ENCODE results near the gene REM2. TPM values are rescaled to one million over a fixed set of nuclear protein-coding genes. Genes with fewer than 3 reads are reported as not detected.

The REM2 gene
- total RNA-seq, 2 experiments from 2014 or later: 0.20 to 0.27 TPM

DNA sequence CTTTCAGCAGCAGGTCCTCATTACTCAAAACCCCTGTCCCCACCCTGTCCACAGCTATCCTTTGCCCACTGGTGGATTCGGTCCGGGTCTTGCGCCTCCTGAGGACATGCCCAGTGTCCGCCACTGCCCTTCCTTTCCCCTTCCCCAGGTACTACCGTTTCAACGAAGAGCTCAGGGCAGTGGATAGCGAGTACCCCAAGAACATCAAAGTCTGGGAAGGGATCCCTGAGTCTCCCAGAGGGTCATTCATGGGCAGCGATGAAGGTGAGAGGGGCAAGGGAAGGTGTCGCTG is 38.0 kb upstream of the REM2 start:
- Mint-ChIP-seq H3K9me3 (no peaks in the 10 kb centered on the region), H3K4me1 (ENCODE audit: low read depth) (no peaks in the 10 kb centered on the region), H3K27me3 (peaks cover 14% of the 10 kb centered on the region), H3K4me3 (no peak overlapping the region), H3K36me3 (ENCODE audit: low read depth) (no peaks in the 10 kb centered on the region), H3K27ac (no peak overlapping the region)
- DNase-seq (no peak), ATAC-seq (no peak)
- CTCF ChIA-PET: interaction anchor here (0.6 to 2.5 kb wide), 5 partner anchors 9 to 275 kb away, joined by 3 to 6 read pairs (median 3); partner anchors contain the start of gene OXA1L
- intact Hi-C loops (cut with micrococcal nuclease): no loop called here
- TF ChIP-seq, protein P1, sequence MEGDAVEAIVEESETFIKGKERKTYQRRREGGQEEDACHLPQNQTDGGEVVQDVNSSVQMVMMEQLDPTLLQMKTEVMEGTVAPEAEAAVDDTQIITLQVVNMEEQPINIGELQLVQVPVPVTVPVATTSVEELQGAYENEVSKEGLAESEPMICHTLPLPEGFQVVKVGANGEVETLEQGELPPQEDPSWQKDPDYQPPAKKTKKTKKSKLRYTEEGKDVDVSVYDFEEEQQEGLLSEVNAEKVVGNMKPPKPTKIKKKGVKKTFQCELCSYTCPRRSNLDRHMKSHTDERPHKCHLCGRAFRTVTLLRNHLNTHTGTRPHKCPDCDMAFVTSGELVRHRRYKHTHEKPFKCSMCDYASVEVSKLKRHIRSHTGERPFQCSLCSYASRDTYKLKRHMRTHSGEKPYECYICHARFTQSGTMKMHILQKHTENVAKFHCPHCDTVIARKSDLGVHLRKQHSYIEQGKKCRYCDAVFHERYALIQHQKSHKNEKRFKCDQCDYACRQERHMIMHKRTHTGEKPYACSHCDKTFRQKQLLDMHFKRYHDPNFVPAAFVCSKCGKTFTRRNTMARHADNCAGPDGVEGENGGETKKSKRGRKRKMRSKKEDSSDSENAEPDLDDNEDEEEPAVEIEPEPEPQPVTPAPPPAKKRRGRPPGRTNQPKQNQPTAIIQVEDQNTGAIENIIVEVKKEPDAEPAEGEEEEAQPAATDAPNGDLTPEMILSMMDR (IDR thresholded peaks at IDR 0.05): no peak
- POLR2A ChIA-PET: interaction anchor here (0.8 to 0.9 kb wide), 2 partner anchors 14 to 28 kb away, joined by 3 to 5 read pairs; no protein-coding TSS in a partner anchor

GRCh38 chr14:22845821-22846625 is 37.0 kb upstream of the REM2 start:
- Mint-ChIP-seq H3K4me3 (no peak overlapping the region), H3K36me3 (ENCODE audit: low read depth) (no peaks in the 10 kb centered on the region), H3K27me3 (peaks cover 11% of the 10 kb centered on the region), H3K9me3 (no peaks in the 10 kb centered on the region), H3K4me1 (ENCODE audit: low read depth) (no peaks in the 10 kb centered on the region), H3K27ac (no peak overlapping the region)
- intact Hi-C loops (cut with micrococcal nuclease): no loop called here
- TF ChIP-seq, protein P1 (IDR thresholded peaks at IDR 0.05): no peak
- no peak for ATAC-seq
- ChIA-PET POLR2A (interaction anchor here (0.8 kb wide), 1 partner anchor 276 kb away, joined by 3 read pairs; no protein-coding TSS in a partner anchor), CTCF (interaction anchor here (1.0 to 2.5 kb wide), 2 partner anchors 23 to 80 kb away, joined by 3 to 6 read pairs; partner anchors contain the start of gene OXA1L)
- DNase-seq: no peak

- ChIA-PET CTCF (interaction anchor here (20.8 kb wide), 1 partner anchor 18 kb away, joined by 469 read pairs; the partner anchor contains the start of genes MMP14 and MRPL52), POLR2A (no interaction called here)
- Mint-ChIP-seq H3K4me1 (ENCODE audit: low read depth) (no peaks in the 10 kb centered on the region), H3K36me3 (ENCODE audit: low read depth) (no peaks in the 10 kb centered on the region), H3K4me3 (no peak overlapping the region), H3K27ac (no peak overlapping the region), H3K27me3 (peaks cover 9% of the 10 kb centered on the region), H3K9me3 (no peaks in the 10 kb centered on the region)
- ATAC-seq (no peak), DNase-seq (no peak)
- intact Hi-C loops (cut with micrococcal nuclease): no loop called here
- TF ChIP-seq, protein P1 (IDR thresholded peaks at IDR 0.05): no peak
These were observed 36.2 kb upstream of the REM2 start for GRCh38 chr14:22846811-22847307.

- CTCF ChIA-PET: interaction anchor here (1.0 to 20.8 kb wide), 3 partner anchors 19 to 278 kb away, joined by 3 to 469 read pairs (median 6); partner anchors contain the start of genes MMP14 and MRPL52
- H3K36me3 Mint-ChIP-seq (ENCODE audit: low read depth): no peaks in the 10 kb centered on the region
- H3K27me3 Mint-ChIP-seq: peaks cover 9% of the 10 kb centered on the region
- TF ChIP-seq, protein P1 (IDR thresholded peaks at IDR 0.05): no peak
- H3K9me3 Mint-ChIP-seq: no peaks in the 10 kb centered on the region
- DNase-seq (no peak), ATAC-seq (no peak)
- no peak overlapping the region for H3K27ac Mint-ChIP-seq
- H3K4me1 Mint-ChIP-seq (ENCODE audit: low read depth): peaks cover 2% of the 10 kb centered on the region
- intact Hi-C loops (cut with micrococcal nuclease): no loop called here
- H3K4me3 Mint-ChIP-seq: no peak overlapping the region
- POLR2A ChIA-PET: interaction anchor here (1.1 to 1.5 kb wide), 2 partner anchors 9 to 19 kb away, joined by 3 to 4 read pairs; no protein-coding TSS in a partner anchor
These were observed 35.2 kb upstream of the REM2 start for GRCh38 chr14:22847661-22848341.

All from activated CD8-positive, alpha-beta T cell treated with anti-CD3 and anti-CD28 coated beads for 36 hours (primary cell).